HL-60 (cell line): Measurements from ENCODE around the gene SGPP2.

Experiments used
- DNase-seq, 2 experiments: peaks; one replicate each; pipeline ENCODE4 v3.0.0-alpha.2; 2010 to 2020; ENCODE audit warnings: low read depth in 1 of 2, low spot score in 1 of 2
- H3K27ac ChIP-seq: fragments of 250-450 bp; sonication (Bioruptor Pico); replicated peaks from 2 replicates; pipeline ENCODE4 v1.5.1; 2020; ENCODE audit warnings: mild to moderate bottlenecking, moderate library complexity
- H3K27me3 ChIP-seq: fragments of 250-450 bp; sonication (Bioruptor Pico); 2 replicates; pipeline ENCODE4 v1.5.1; 2021; ENCODE audit warnings: mild to moderate bottlenecking, moderate library complexity; ENCODE audit not compliant: insufficient read depth, poor library complexity, severe bottlenecking
- H3K4me3 ChIP-seq: replicated peaks from 2 replicates; pipeline ENCODE4 v1.5.1; 2011; ENCODE audit warnings: mild to moderate bottlenecking, control low read depth, low read length; ENCODE audit not compliant: insufficient read depth
- GABPA ChIP-seq: IDR thresholded peaks from 2 replicates; pipeline ENCODE4 v1.6.1; 2012; ENCODE audit warnings: low read depth
- POLR2AphosphoS5 ChIP-seq: IDR thresholded peaks from 2 replicates; pipeline ENCODE4 v1.6.1; 2012; ENCODE audit warnings: low read depth
- SPI1 ChIP-seq: IDR thresholded peaks from 2 replicates; pipeline ENCODE4 v1.6.1; 2012; ENCODE audit warnings: low read depth, mild to moderate bottlenecking, borderline replicate concordance
- TF ChIP-seq, protein P1 (sequence below): IDR thresholded peaks from 2 replicates; pipeline ENCODE4 v1.6.1; 2012; ENCODE audit warnings: low read depth; ENCODE audit not compliant: insufficient replicate concordance
- TF ChIP-seq, protein P2 (sequence below): IDR thresholded peaks from one replicate; pipeline ENCODE4 v1.5.1; 2011; ENCODE audit warnings: low read length, control low read depth, inconsistent platforms; ENCODE audit not compliant: insufficient read depth

SGPP2 gene

DNA sequence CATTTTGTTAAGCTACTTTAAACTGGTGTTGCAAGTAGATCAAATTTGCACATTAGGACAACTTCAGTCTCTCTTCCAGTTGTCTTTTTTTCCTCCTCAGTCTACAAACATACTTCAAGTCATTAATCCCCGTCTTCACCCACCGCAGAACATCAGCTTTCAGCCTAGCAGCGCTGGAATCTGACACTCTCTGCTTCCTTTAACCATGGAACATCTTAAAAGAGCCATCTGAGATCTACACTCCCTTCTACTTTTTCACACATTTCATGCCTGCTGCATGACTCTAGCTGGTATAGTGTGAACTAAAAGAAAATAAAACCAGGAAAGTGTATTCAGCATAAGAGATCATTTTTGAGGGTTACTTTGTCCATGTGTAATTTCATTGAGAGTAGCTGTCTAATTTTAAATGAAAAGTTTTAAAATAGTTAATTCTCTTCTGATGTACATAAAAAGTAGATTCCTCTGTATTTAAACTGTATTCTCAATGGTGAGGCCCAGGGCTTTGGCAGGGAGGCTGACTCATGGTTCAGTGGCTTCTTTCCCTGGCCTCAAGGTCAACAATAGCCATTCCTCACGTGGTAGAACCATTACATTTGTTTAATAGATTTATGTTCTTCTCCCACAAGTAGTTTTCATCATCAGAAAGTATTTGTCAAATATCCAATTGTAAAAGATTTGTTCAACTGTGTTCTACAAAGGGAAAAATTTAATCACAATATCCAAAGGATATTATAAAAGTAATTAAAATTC, 16.5 kb downstream of the SGPP2 start:
- TF ChIP-seq, protein P1, sequence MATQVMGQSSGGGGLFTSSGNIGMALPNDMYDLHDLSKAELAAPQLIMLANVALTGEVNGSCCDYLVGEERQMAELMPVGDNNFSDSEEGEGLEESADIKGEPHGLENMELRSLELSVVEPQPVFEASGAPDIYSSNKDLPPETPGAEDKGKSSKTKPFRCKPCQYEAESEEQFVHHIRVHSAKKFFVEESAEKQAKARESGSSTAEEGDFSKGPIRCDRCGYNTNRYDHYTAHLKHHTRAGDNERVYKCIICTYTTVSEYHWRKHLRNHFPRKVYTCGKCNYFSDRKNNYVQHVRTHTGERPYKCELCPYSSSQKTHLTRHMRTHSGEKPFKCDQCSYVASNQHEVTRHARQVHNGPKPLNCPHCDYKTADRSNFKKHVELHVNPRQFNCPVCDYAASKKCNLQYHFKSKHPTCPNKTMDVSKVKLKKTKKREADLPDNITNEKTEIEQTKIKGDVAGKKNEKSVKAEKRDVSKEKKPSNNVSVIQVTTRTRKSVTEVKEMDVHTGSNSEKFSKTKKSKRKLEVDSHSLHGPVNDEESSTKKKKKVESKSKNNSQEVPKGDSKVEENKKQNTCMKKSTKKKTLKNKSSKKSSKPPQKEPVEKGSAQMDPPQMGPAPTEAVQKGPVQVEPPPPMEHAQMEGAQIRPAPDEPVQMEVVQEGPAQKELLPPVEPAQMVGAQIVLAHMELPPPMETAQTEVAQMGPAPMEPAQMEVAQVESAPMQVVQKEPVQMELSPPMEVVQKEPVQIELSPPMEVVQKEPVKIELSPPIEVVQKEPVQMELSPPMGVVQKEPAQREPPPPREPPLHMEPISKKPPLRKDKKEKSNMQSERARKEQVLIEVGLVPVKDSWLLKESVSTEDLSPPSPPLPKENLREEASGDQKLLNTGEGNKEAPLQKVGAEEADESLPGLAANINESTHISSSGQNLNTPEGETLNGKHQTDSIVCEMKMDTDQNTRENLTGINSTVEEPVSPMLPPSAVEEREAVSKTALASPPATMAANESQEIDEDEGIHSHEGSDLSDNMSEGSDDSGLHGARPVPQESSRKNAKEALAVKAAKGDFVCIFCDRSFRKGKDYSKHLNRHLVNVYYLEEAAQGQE = no peak
- TF ChIP-seq, protein P2, sequence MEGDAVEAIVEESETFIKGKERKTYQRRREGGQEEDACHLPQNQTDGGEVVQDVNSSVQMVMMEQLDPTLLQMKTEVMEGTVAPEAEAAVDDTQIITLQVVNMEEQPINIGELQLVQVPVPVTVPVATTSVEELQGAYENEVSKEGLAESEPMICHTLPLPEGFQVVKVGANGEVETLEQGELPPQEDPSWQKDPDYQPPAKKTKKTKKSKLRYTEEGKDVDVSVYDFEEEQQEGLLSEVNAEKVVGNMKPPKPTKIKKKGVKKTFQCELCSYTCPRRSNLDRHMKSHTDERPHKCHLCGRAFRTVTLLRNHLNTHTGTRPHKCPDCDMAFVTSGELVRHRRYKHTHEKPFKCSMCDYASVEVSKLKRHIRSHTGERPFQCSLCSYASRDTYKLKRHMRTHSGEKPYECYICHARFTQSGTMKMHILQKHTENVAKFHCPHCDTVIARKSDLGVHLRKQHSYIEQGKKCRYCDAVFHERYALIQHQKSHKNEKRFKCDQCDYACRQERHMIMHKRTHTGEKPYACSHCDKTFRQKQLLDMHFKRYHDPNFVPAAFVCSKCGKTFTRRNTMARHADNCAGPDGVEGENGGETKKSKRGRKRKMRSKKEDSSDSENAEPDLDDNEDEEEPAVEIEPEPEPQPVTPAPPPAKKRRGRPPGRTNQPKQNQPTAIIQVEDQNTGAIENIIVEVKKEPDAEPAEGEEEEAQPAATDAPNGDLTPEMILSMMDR = no peak
- TF ChIP-seq SPI1 (no peak), POLR2AphosphoS5 (no peak), GABPA (no peak)
- H3K4me3 ChIP-seq = no peak overlapping the region
- no peaks in the 10 kb centered on the region for H3K27me3 ChIP-seq
- H3K27ac ChIP-seq = no peak overlapping the region
- DNase-seq = no peak

DNA sequence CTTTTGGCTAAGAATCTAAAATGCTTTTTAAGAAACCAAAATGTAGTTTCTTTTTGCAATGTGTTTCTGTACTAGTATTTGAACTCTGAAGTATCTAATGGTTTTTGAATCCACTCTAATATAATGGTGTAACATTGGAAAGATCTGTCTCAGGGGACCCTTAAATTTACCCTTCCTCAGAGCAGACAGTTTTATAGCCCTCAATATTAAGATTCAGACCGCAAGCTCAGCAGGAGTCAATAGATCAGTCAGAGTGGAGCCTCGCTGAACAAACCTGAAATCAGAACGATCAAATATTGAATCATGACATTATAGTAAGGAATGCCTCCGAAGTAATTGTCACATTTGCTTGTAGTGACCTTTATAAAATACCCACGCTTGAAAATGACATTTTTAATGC, 18.3 kb downstream of the SGPP2 start:
- TF ChIP-seq GABPA = no peak
- TF ChIP-seq, protein P1 = no peak
- no peak for TF ChIP-seq POLR2AphosphoS5
- TF ChIP-seq, protein P2 = no peak
- no peak for TF ChIP-seq SPI1
- H3K27ac ChIP-seq = no peak overlapping the region
- no peak for DNase-seq

DNA sequence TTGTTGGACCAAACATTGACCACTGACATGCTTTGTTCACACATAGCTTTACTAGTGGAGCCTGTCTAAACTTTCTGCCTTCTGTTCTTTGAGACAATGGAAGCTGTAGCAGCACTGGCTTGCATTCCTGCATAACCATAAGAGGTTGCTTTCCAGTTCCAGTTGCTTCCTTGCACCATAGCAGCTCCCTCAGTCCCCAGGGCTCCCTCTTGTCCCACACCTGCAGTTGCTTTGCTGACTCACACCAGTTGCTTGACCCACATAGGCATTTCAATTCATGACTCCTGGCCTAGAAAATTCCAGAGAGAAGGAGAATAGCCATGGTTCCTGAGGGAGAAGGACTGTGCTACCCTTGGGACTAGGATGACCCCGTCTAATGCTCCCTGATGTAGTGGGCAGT, 20.9 kb downstream of the SGPP2 start:
- H3K27me3 ChIP-seq = no peaks in the 10 kb centered on the region
- H3K27ac ChIP-seq = no peak overlapping the region
- no peak overlapping the region for H3K4me3 ChIP-seq
- TF ChIP-seq POLR2AphosphoS5 (no peak), SPI1 (no peak), GABPA (no peak)
- TF ChIP-seq, protein P2 = no peak
- TF ChIP-seq, protein P1 = no peak
- no peak for DNase-seq

More for the DNA sequence above, 18.3 kb downstream of the SGPP2 start:
- H3K27me3 ChIP-seq = no peaks in the 10 kb centered on the region
- no peak overlapping the region for H3K4me3 ChIP-seq
